Adrenal gland (tissue), 12 donors: ENCODE measurements around the gene MBTD1. TPM values are rescaled to one million over a fixed set of nuclear protein-coding genes. Genes with fewer than 3 reads are reported as not detected.

Experiments
- DNase-seq, 7 donors: peaks; one replicate each; pipeline ENCODE4 v3.0.0-alpha.2; 2019 to 2020
- H3K27ac ChIP-seq, 5 donors: fragments of 200-600 bp; sonication (generic) in 4 of 5; 1 replicate in 3 of 5; 2 replicates in 2 of 5; pipeline versions ENCODE4 v1.5.1 to v1.8.0; 2016 to 2020; ENCODE audit warnings: mild to moderate bottlenecking in 1 of 5
- H3K27me3 ChIP-seq: fragments of 200-600 bp; 2 replicates; pipeline ENCODE4 v1.8.0; 2021
- H3K36me3 ChIP-seq, 2 donors: fragments of 200-600 bp; replicated peaks in 1 of 2; 1 replicate in 1 of 2; 2 replicates in 1 of 2; pipeline versions ENCODE4 v1.5.1 to v1.8.0; 2018 to 2022
- H3K4me1 ChIP-seq, 2 donors: fragments of 200-600 bp; replicated peaks in 1 of 2; 1 replicate in 1 of 2; 2 replicates in 1 of 2; pipeline versions ENCODE4 v1.5.1 to v1.8.0; 2018 to 2021
- H3K4me3 ChIP-seq, 4 donors: fragments of 200-600 bp; sonication (generic) in 3 of 4; one replicate each; pipeline ENCODE4 v1.5.1; 2016 to 2018
- H3K9me3 ChIP-seq, 3 donors: fragments of 200-600 bp; sonication (generic) in 1 of 3; replicated peaks in 1 of 3; 1 replicate in 2 of 3; 2 replicates in 1 of 3; pipeline versions ENCODE4 v1.5.1 to v1.8.0; 2016 to 2021
- CTCF ChIP-seq, 6 experiments: fragments of 450-650 bp in 4 of 6; fragments of 200-600 bp in 2 of 6; sonication (generic) in 1 of 6; IDR thresholded peaks; 1 replicate in 5 of 6; 2 replicates in 1 of 6; pipeline versions ENCODE4 v1.5.1 to v1.8.0; 2016 to 2021; ENCODE audit warnings: antibody characterized with exemption in 6 of 6, mild to moderate bottlenecking in 2 of 6, moderate library complexity in 1 of 6
- POLR2A ChIP-seq, 2 donors: fragments of 450-650 bp; IDR thresholded peaks; one replicate each; pipeline ENCODE4 v1.6.1; 2017; ENCODE audit warnings: antibody characterized with exemption in 2 of 2, mild to moderate bottlenecking in 2 of 2, moderate library complexity in 1 of 2
- WGBS, 4 donors: extraction: QIAGEN DNeasy Blood & Tissue Kit in 2 of 4; methylation state at CpG; one replicate each; pipeline versions ENCODE4 v1.1.5 to v1.1.7; 2013 to 2017; 5-methylcytosine and 5-hydroxymethylcytosine counted together
- intact Hi-C, 2 donors: fragments of 100-400 bp; cut with DNase I; formaldehyde crosslinking; loops; one replicate each; pipeline versions ENCODE4 v1.14.1 to v1.15.0; 2022 to 2023
- polyA plus RNA-seq, 3 donors: library from polyadenylated mRNA; stranded (reverse); fragments of 200-250 nt in 2 of 3; fragments of 350-450 nt in 1 of 3; fragmentation: Illumina TruSeq in 1 of 3; extraction: RNeasy Lipid Tissue Mini Kit (QIAGEN cat#74804) in 1 of 3; gene quantifications; one replicate each; pipeline ENCODE4 v1.2.3, GENCODE V29; 2013 to 2014
- total RNA-seq, 9 donors: library from RNA; depleted of rRNA in 4 of 9; stranded (reverse); fragments of >200 nt in 4 of 9; fragments of 120-200 nt in 1 of 9; fragmentation: NEBNext Ultra II Directional in 1 of 9; extraction: Animal tissue kit (Norgen Biotek cat#: 25700) in 1 of 9; gene quantifications; one replicate each; pipeline versions ENCODE4 v1.1.0 to v1.2.4, GENCODE V29; 2013 to 2023
- donor health status: healthy with polysubstance abuse.
- donor health status: Bipolar disorder and iron deficiency.
- donor health status: DM: yes; HTN: yes; CAD: no.
- donor health status: DM: no; HTN: no; CAD: no.
- donor health status: DM: no; HTN: no; CAD: no.
- donor health status: DM: yes; HTN: yes; CAD: no.

MBTD1 gene
- total and polyA plus RNA-seq, 12 donors, result 5.5 to 20.0 (median 10.3) TPM

- Histone ChIP-seq H3K4me1 (peaks cover 0 to 12% of the 10 kb centered on the region in 2 donors), H3K27me3 (no peaks in the 10 kb centered on the region), H3K4me3 (no peak overlapping the region), H3K27ac (no peak overlapping the region), H3K36me3 (peaks cover 0 to 50% of the 10 kb centered on the region in 2 donors), H3K9me3 (no peaks in the 10 kb centered on the region)
- TF ChIP-seq POLR2A (IDR thresholded peaks at IDR 0.05), result no peak
- TF ChIP-seq CTCF (IDR thresholded peaks at IDR 0.05), result no peak
- WGBS, 4 donors, result 75 to 95% (median 85%) methylated on average over 1 of the region's 1 CpG
- intact Hi-C loops, result no loop called here
- no peak for DNase-seq
Observed at GRCh38 chr17:51169340-51169739, 90.5 kb downstream of the MBTD1 start.

- peak in 6 of 7 donors; percentile 47 to 63 (median 60) for DNase-seq
- no peaks in the 10 kb centered on the region for H3K27me3 ChIP-seq
- H3K27ac ChIP-seq, result peak overlapping the region; percentile 79 to 97 (median 93)
- TF ChIP-seq CTCF (IDR thresholded peaks at IDR 0.05), result peak; percentile 46 to 72 (median 58)
- TF ChIP-seq POLR2A (IDR thresholded peaks at IDR 0.05), result no peak
- peak overlapping the region; percentile 3 to 82 (median 70) for H3K4me3 ChIP-seq
- intact Hi-C loops, result no loop called here
- no peaks in the 10 kb centered on the region for H3K9me3 ChIP-seq
- 16 to 53% (median 19%) methylated on average over 12 to 42 of the region's 42 CpGs for WGBS, 4 donors
- H3K4me1 ChIP-seq, result peaks cover 0 to 12% of the 10 kb centered on the region in 2 donors
- H3K36me3 ChIP-seq, result peaks cover 0 to 49% of the 10 kb centered on the region in 2 donors
Observed at GRCh38 chr17:51166987-51167931, 92.6 kb downstream of the MBTD1 start.

- peak; percentile 90 to 94 (median 91) for DNase-seq
- H3K4me3 ChIP-seq, result peak within 1 kb of the TSS; percentile 3 to 82 (median 70)
- peak; percentile 57 to 75 for TF ChIP-seq POLR2A (IDR thresholded peaks at IDR 0.05)
- no peak for TF ChIP-seq CTCF (IDR thresholded peaks at IDR 0.05)
- H3K9me3 ChIP-seq, result no peaks in the 10 kb centered on the region
- no peaks in the 10 kb centered on the region for H3K27me3 ChIP-seq
- H3K4me1 ChIP-seq, result peaks cover 0 to 12% of the 10 kb centered on the region in 2 donors
- peak within 1 kb of the TSS; percentile 79 to 97 (median 93) for H3K27ac ChIP-seq
- H3K36me3 ChIP-seq, result peaks cover 0 to 49% of the 10 kb centered on the region in 2 donors
- WGBS, 4 donors, result 0% methylated on average over 6 to 98 of the region's 98 CpGs
- intact Hi-C loops, result no loop called here
Observed at GRCh38 chr17:51166198-51166986, 93.5 kb downstream of the MBTD1 start, which contains the start of gene NME2. TSS of gene NME2 (plus strand) at chr17:51166411. CDS start at chr17:51166831, 420 bp downstream.
